Vagina (tissue), 2 donors: Measurements from ENCODE around the gene ANHX. TPM values are rescaled to one million over a fixed set of nuclear protein-coding genes. Genes with fewer than 3 reads are reported as not detected.
A peak's percentile ranks its signal among the peaks of the same experiment; 100 is the strongest.
"Not testable (repeated sequence)": the region's sequence is repeated elsewhere in the genome, so short reads cannot be mapped to it uniquely, and the experiment has no call there.

Source experiments
- DNase-seq, 2 donors: peaks; one replicate each; pipeline ENCODE4 v3.0.0-alpha.2; 2017; ENCODE audit errors: extremely low spot score in 2 of 2
- H3K27ac ChIP-seq: fragments of 200-600 bp; sonication (generic); one replicate; pipeline ENCODE4 v1.5.1; 2019
- H3K27me3 ChIP-seq: fragments of 200-600 bp; sonication (generic); one replicate; pipeline ENCODE4 v1.5.1; 2019
- H3K36me3 ChIP-seq, 2 donors: fragments of 200-600 bp; sonication (generic); one replicate each; pipeline ENCODE4 v1.5.1; 2017 to 2019
- H3K4me1 ChIP-seq: fragments of 200-600 bp; sonication (generic); one replicate; pipeline ENCODE4 v1.5.1; 2019
- H3K4me3 ChIP-seq, 2 donors: fragments of 200-600 bp; sonication (generic); 1 replicate in 1 of 2; 2 replicates in 1 of 2; pipeline ENCODE4 v1.5.1; 2016 to 2019
- H3K9me3 ChIP-seq: fragments of 200-600 bp; sonication (generic); one replicate; pipeline ENCODE4 v1.5.1; 2019
- CTCF ChIP-seq, 3 experiments: fragments of 450-650 bp in 2 of 3; fragments of 200-600 bp in 1 of 3; sonication (generic) in 1 of 3; IDR thresholded peaks; one replicate each; pipeline ENCODE4 v1.5.1; 2017 to 2019; ENCODE audit warnings: antibody characterized with exemption in 3 of 3, mild to moderate bottlenecking in 2 of 3, moderate library complexity in 2 of 3
- POLR2A ChIP-seq, 2 donors: fragments of 450-650 bp; IDR thresholded peaks; one replicate each; pipeline ENCODE4 v1.6.1; 2017; ENCODE audit warnings: antibody characterized with exemption in 2 of 2, mild to moderate bottlenecking in 2 of 2, moderate library complexity in 2 of 2
- POLR2AphosphoS5 ChIP-seq, 2 donors: sonication (generic); formaldehyde crosslinking; IDR thresholded peaks; one replicate each; pipeline ENCODE4 v1.9.0; 2017; ENCODE audit warnings: antibody characterized with exemption in 2 of 2, mild to moderate bottlenecking in 2 of 2, low read depth in 1 of 2; ENCODE audit not compliant: insufficient read depth in 1 of 2
- intact Hi-C: fragments of 100-400 bp; cut with DNase I; formaldehyde crosslinking; loops from one replicate; pipeline ENCODE4 v1.15.1; 2023
- total RNA-seq: library from RNA; depleted of rRNA; stranded (reverse); fragments of >200 nt; gene quantifications from one replicate; pipeline ENCODE4 v1.2.3, GENCODE V29; 2016

Gene ANHX
- not detected for total RNA-seq

DNA sequence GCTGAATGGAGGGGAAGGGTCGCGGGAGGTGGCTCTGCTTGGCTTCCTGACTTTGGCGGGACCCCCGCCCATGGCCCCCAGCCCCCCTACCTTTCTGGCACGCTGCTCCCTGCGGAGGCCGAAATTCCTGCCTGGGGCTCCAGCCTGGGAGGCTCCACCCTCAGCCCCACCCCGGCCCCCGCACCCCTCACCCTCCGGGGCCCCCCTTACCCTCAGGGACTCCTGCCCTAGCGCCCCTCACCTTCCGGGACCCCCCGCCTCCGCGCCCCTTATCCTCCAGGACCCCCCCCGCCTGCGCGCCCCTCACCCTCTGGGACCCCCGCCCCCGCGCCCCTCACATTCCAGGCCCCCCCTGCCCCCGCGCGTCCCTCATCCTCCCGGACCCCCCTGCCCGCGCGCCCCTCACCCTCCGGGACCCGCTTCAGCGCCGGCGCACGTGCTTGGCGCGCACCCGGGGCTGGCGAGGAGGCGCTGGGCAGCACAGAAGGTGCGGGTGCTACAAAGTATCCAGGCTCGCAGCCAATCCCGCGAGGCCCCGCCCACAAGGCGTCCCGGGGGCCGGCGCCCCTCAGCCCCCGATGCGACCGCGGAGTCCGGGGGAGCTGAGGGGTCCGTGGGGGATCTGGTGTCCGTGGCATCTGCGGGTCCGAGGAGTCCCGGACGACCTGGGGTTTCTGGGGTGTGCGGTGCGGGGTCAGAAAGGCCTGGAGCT, at the start of gene ANHX:
Gene ANHX, minus strand, starts transcription at position 477 of the 712 bp plus-strand sequence. CDS start 1,521 bp downstream, outside the sequence.
- H3K9me3 ChIP-seq, result no peaks in the 10 kb centered on the region
- no peak within 1 kb of the TSS for H3K27ac ChIP-seq
- no peak for TF ChIP-seq POLR2A (IDR thresholded peaks at IDR 0.05)
- no peak for TF ChIP-seq POLR2AphosphoS5 (IDR thresholded peaks at IDR 0.05; ENCODE audit: insufficient read depth in 1 of 2, low read depth in 1 of 2)
- TF ChIP-seq CTCF (IDR thresholded peaks at IDR 0.05), result no peak

DNA sequence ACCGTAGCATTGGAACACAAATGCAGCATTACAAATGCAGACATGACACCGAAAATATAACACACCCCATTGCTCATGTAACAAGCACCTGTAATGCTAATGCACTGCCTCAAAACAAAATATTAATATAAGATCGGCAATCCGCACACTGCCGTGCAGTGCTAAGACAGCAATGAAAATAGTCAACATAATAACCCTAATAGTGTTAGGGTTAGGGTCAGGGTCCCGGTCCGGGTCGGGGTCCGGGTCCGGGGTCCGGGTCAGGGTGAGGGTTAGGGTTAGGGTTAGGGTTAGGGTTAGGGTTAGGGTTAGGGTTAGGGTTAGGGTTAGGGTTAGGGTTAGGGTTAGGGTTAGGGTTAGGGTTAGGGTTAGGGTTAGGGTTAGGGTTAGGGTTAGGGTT, 29.0 kb upstream of the ANHX start:
- H3K27ac ChIP-seq, H3K4me1 ChIP-seq, H3K4me3 ChIP-seq, H3K27me3 ChIP-seq, H3K9me3 ChIP-seq, intact Hi-C loops, H3K36me3 ChIP-seq, DNase-seq: not testable (repeated sequence)

More for the DNA sequence above, at the start of gene ANHX:
- H3K4me3 ChIP-seq, result no peak within 1 kb of the TSS
- DNase-seq, result peak in 1 of 2 donors; percentile 72
- H3K4me1 ChIP-seq, result no peaks in the 10 kb centered on the region
- intact Hi-C loops, result no loop called here
- H3K27me3 ChIP-seq, result no peaks in the 10 kb centered on the region
- H3K36me3 ChIP-seq, result no peaks in the 10 kb centered on the region

DNA sequence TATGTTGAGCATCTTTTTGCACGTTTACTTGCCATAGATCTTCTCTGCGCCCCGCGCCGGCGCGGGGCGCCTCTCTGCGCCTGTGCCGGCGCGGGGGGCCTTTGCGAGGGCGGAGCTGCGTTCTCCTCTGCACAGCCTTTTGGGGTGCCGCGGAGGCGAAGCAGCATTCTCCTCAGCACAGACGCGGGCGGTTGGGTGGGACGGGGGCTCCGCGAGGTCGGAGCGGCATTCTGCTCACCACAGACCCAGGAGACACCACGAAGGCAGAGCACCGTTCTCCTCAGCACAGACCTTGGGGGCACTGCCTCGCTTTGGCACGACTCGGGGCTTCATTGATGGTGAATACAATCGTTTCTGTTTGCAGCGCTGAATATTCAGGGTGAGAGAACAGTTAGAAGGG, 28.5 kb upstream of the ANHX start:
- intact Hi-C loops, result no loop called here
- no peak overlapping the region for H3K27ac ChIP-seq
- no peaks in the 10 kb centered on the region for H3K9me3 ChIP-seq
- no peaks in the 10 kb centered on the region for H3K36me3 ChIP-seq
- no peak overlapping the region for H3K4me3 ChIP-seq
- DNase-seq, result no peak
- H3K4me1 ChIP-seq, result no peaks in the 10 kb centered on the region
- H3K27me3 ChIP-seq, result no peaks in the 10 kb centered on the region
- no peak for TF ChIP-seq CTCF (IDR thresholded peaks at IDR 0.05)
- TF ChIP-seq POLR2AphosphoS5 (IDR thresholded peaks at IDR 0.05; ENCODE audit: insufficient read depth in 1 of 2, low read depth in 1 of 2), result no peak
- no peak for TF ChIP-seq POLR2A (IDR thresholded peaks at IDR 0.05)

- no peaks in the 10 kb centered on the region for H3K4me1 ChIP-seq
- H3K36me3 ChIP-seq, result no peaks in the 10 kb centered on the region
- DNase-seq, result no peak
- no peak overlapping the region for H3K27ac ChIP-seq
- no peak for TF ChIP-seq POLR2A (IDR thresholded peaks at IDR 0.05)
- TF ChIP-seq POLR2AphosphoS5 (IDR thresholded peaks at IDR 0.05; ENCODE audit: insufficient read depth in 1 of 2, low read depth in 1 of 2), result no peak
- TF ChIP-seq CTCF (IDR thresholded peaks at IDR 0.05), result no peak
- no peak overlapping the region for H3K4me3 ChIP-seq
- H3K27me3 ChIP-seq, result no peaks in the 10 kb centered on the region
- no peaks in the 10 kb centered on the region for H3K9me3 ChIP-seq
- intact Hi-C loops, result no loop called here
Measured at GRCh38 chr12:133256321-133256720, 20.6 kb upstream of the ANHX start.

- H3K4me1 ChIP-seq, H3K36me3 ChIP-seq, intact Hi-C loops, H3K27ac ChIP-seq, H3K27me3 ChIP-seq, DNase-seq, H3K4me3 ChIP-seq, H3K9me3 ChIP-seq: not testable (repeated sequence)
Measured at GRCh38 chr12:133255833-133256232, 20.2 kb upstream of the ANHX start.

DNA sequence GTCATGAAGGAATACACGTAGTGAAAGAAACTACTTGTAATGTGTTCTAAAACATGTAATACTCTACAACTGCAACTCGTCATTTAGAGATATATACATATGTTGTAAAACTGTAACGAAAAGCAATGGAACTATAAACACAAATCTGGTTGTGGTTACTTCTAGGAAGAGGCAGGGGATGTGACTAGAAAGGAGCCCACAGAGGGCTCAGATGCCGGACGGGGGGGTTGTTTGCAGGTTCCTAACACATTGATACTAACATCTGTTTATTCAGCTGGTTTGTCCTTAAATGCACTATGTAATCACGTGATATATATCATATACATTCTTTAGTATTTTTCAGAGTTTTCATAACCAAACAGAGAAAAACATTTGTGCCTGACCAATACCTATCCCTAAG, 16.1 kb upstream of the ANHX start:
- Histone ChIP-seq H3K36me3 (no peaks in the 10 kb centered on the region), H3K27ac (no peak overlapping the region), H3K4me3 (no peak overlapping the region), H3K27me3 (no peaks in the 10 kb centered on the region), H3K4me1 (no peaks in the 10 kb centered on the region), H3K9me3 (no peaks in the 10 kb centered on the region)
- no peak for DNase-seq
- TF ChIP-seq POLR2A (IDR thresholded peaks at IDR 0.05) (no peak), POLR2AphosphoS5 (IDR thresholded peaks at IDR 0.05; ENCODE audit: insufficient read depth in 1 of 2, low read depth in 1 of 2) (no peak), CTCF (IDR thresholded peaks at IDR 0.05) (no peak)
- intact Hi-C loops, result no loop called here
